ENCODE results near the gene ADAM12. TPM values are rescaled to one million over a fixed set of nuclear protein-coding genes. Genes with fewer than 3 reads are reported as not detected.

ADAM12 gene
- total RNA-seq, 3 donors from 2014 or later (not counting 1 experiment from before 2014, with no cell fraction given): 1.6 to 1.9 (median 1.8) TPM

GRCh38 chr10:126109893-126110292, 278.4 kb downstream of the ADAM12 start:
- Histone ChIP-seq H3K4me1 (ENCODE audit: control insufficient read depth, insufficient read depth, low read length) (no peaks in the 10 kb centered on the region), H3K9me3 (ENCODE audit: control insufficient read depth, insufficient read depth, low read length) (no peaks in the 10 kb centered on the region), H3K27me3 (ENCODE audit: control insufficient read depth, insufficient read depth, low read length) (no peaks in the 10 kb centered on the region), H3K4me3 (ENCODE audit: low read length) (no peak overlapping the region), H3K36me3 (ENCODE audit: control insufficient read depth, insufficient read depth, low read length) (no peaks in the 10 kb centered on the region), H3K27ac (ENCODE audit: low read length) (no peak overlapping the region)
- Mint-ChIP-seq H3K27me3 (ENCODE audit: low read depth in 2 of 2) (peaks cover 12% of the 10 kb centered on the region in 2 donors), H3K27ac (no peak overlapping the region), H3K9me3 (no peaks in the 10 kb centered on the region), H3K36me3 (no peaks in the 10 kb centered on the region), H3K4me3 (no peak overlapping the region), H3K4me1 (peaks cover 6 to 7% of the 10 kb centered on the region in 2 donors)
- 79% methylated on average over 5 of the region's 5 CpGs for WGBS (ENCODE audit: insufficient coverage)
- intact Hi-C loops (cut with micrococcal nuclease): no loop called here
- ATAC-seq (no peak), DNase-seq (no peak)
- TF ChIP-seq CTCF (IDR thresholded peaks at IDR 0.05): no peak

GRCh38 chr10:126108693-126109092, 279.6 kb downstream of the ADAM12 start:
- H3K36me3 Mint-ChIP-seq: no peaks in the 10 kb centered on the region
- WGBS (ENCODE audit: insufficient coverage): 95% methylated on average over 4 of the region's 4 CpGs
- peaks cover 11 to 12% of the 10 kb centered on the region in 2 donors for H3K27me3 Mint-ChIP-seq (ENCODE audit: low read depth in 2 of 2)
- Histone ChIP-seq H3K9me3 (ENCODE audit: control insufficient read depth, insufficient read depth, low read length) (no peaks in the 10 kb centered on the region), H3K27me3 (ENCODE audit: control insufficient read depth, insufficient read depth, low read length) (no peaks in the 10 kb centered on the region), H3K27ac (ENCODE audit: low read length) (no peak overlapping the region), H3K4me3 (ENCODE audit: low read length) (no peak overlapping the region), H3K4me1 (ENCODE audit: control insufficient read depth, insufficient read depth, low read length) (no peaks in the 10 kb centered on the region), H3K36me3 (ENCODE audit: control insufficient read depth, insufficient read depth, low read length) (no peaks in the 10 kb centered on the region)
- H3K27ac Mint-ChIP-seq: no peak overlapping the region
- no peaks in the 10 kb centered on the region for H3K9me3 Mint-ChIP-seq
- intact Hi-C loops (cut with micrococcal nuclease): no loop called here
- no peak overlapping the region for H3K4me3 Mint-ChIP-seq
- TF ChIP-seq CTCF (IDR thresholded peaks at IDR 0.05): no peak
- H3K4me1 Mint-ChIP-seq: peaks cover 6 to 7% of the 10 kb centered on the region in 2 donors
- ATAC-seq (no peak), DNase-seq (no peak)

- no peaks in the 10 kb centered on the region for H3K36me3 Mint-ChIP-seq
- H3K4me1 ChIP-seq (ENCODE audit: control insufficient read depth, insufficient read depth, low read length): no peaks in the 10 kb centered on the region
- no peak for TF ChIP-seq CTCF (IDR thresholded peaks at IDR 0.05)
- H3K9me3 Mint-ChIP-seq: no peaks in the 10 kb centered on the region
- H3K4me3 ChIP-seq (ENCODE audit: low read length): no peak overlapping the region
- ATAC-seq (no peak), DNase-seq (no peak)
- no peaks in the 10 kb centered on the region for H3K36me3 ChIP-seq (ENCODE audit: control insufficient read depth, insufficient read depth, low read length)
- intact Hi-C loops (cut with micrococcal nuclease): no loop called here
- peaks cover 0 to 2% of the 10 kb centered on the region in 2 donors for H3K27me3 Mint-ChIP-seq (ENCODE audit: low read depth in 2 of 2)
- H3K4me1 Mint-ChIP-seq: peaks cover 0 to 5% of the 10 kb centered on the region in 2 donors
- no peaks in the 10 kb centered on the region for H3K9me3 ChIP-seq (ENCODE audit: control insufficient read depth, insufficient read depth, low read length)
- no peak overlapping the region for H3K27ac ChIP-seq (ENCODE audit: low read length)
- no peak overlapping the region for H3K27ac Mint-ChIP-seq
- no peak overlapping the region for H3K4me3 Mint-ChIP-seq
- WGBS (ENCODE audit: insufficient coverage): 60% methylated on average over 8 of the region's 8 CpGs
- peaks cover 2% of the 10 kb centered on the region for H3K27me3 ChIP-seq (ENCODE audit: control insufficient read depth, insufficient read depth, low read length)
Measured at GRCh38 chr10:126104767-126105166, 283.5 kb downstream of the ADAM12 start.

- Histone ChIP-seq H3K4me1 (ENCODE audit: control insufficient read depth, insufficient read depth, low read length) (no peaks in the 10 kb centered on the region), H3K9me3 (ENCODE audit: control insufficient read depth, insufficient read depth, low read length) (no peaks in the 10 kb centered on the region), H3K4me3 (ENCODE audit: low read length) (no peak overlapping the region), H3K36me3 (ENCODE audit: control insufficient read depth, insufficient read depth, low read length) (no peaks in the 10 kb centered on the region), H3K27me3 (ENCODE audit: control insufficient read depth, insufficient read depth, low read length) (peaks cover 2% of the 10 kb centered on the region), H3K27ac (ENCODE audit: low read length) (no peak overlapping the region)
- peaks cover 0 to 5% of the 10 kb centered on the region in 2 donors for H3K4me1 Mint-ChIP-seq
- no peaks in the 10 kb centered on the region for H3K27me3 Mint-ChIP-seq (ENCODE audit: low read depth in 2 of 2)
- no peaks in the 10 kb centered on the region for H3K36me3 Mint-ChIP-seq
- intact Hi-C loops (cut with micrococcal nuclease): no loop called here
- 97% methylated on average over 9 of the region's 9 CpGs for WGBS (ENCODE audit: insufficient coverage)
- ATAC-seq: no peak
- H3K4me3 Mint-ChIP-seq: no peak overlapping the region
- H3K27ac Mint-ChIP-seq: no peak overlapping the region
- TF ChIP-seq CTCF (IDR thresholded peaks at IDR 0.05): no peak
- no peak for DNase-seq
- no peaks in the 10 kb centered on the region for H3K9me3 Mint-ChIP-seq
Measured at GRCh38 chr10:126102636-126103035, 285.6 kb downstream of the ADAM12 start.
